MM.1S (cell line): ENCODE results near the gene OLFML2A.

ENCODE experiments used
- DNase-seq: peaks from one replicate; pipeline ENCODE4 v3.0.0-alpha.2; 2015
- H2AFZ ChIP-seq: fragments of 300-600 bp; sonication (generic); 2 replicates; pipeline ENCODE4 v1.6.0; 2016; ENCODE audit warnings: antibody characterized with exemption, low read length
- H3F3A ChIP-seq: fragments of 300-600 bp; sonication (generic); 2 replicates; pipeline ENCODE4 v1.6.1; 2016; ENCODE audit warnings: mild to moderate bottlenecking, antibody characterized with exemption, low read length, moderate library complexity, mixed read lengths; ENCODE audit not compliant: insufficient read depth
- H3K27ac ChIP-seq: fragments of 300-600 bp; sonication (generic); 2 replicates; pipeline ENCODE4 v1.5.1; 2016; ENCODE audit warnings: mild to moderate bottlenecking, low read length
- H3K27me3 ChIP-seq: fragments of 300-600 bp; sonication (generic); replicated peaks from 2 replicates; pipeline ENCODE4 v1.6.0; 2016; ENCODE audit warnings: low read length; ENCODE audit not compliant: insufficient read depth
- H3K36me3 ChIP-seq: fragments of 300-600 bp; sonication (generic); replicated peaks from 2 replicates; pipeline ENCODE4 v1.6.1; 2016; ENCODE audit warnings: mild to moderate bottlenecking, low read length, mixed read lengths; ENCODE audit not compliant: insufficient read depth
- H3K4me1 ChIP-seq: fragments of 300-600 bp; sonication (generic); 2 replicates; pipeline ENCODE4 v1.6.1; 2016; ENCODE audit warnings: low read length, mixed read lengths
- H3K4me2 ChIP-seq: fragments of 300-600 bp; sonication (generic); 2 replicates; pipeline ENCODE4 v1.6.0; 2016; ENCODE audit warnings: low read depth, low read length
- H3K4me3 ChIP-seq: fragments of 300-600 bp; sonication (generic); 2 replicates; pipeline ENCODE4 v1.5.1; 2016; ENCODE audit warnings: low read length, mixed read lengths
- H3K79me2 ChIP-seq: fragments of 300-600 bp; sonication (generic); 2 replicates; pipeline ENCODE4 v1.6.1; 2016; ENCODE audit warnings: mixed run types, low read length, mixed read lengths
- H3K9ac ChIP-seq: fragments of 300-600 bp; sonication (generic); 2 replicates; pipeline ENCODE4 v1.6.1; 2016; ENCODE audit warnings: low read length, mixed read lengths
- H3K9me2 ChIP-seq: fragments of 300-600 bp; sonication (generic); replicated peaks from 2 replicates; pipeline ENCODE4 v1.6.1; 2016; ENCODE audit warnings: mild to moderate bottlenecking, low read length, mixed read lengths; ENCODE audit not compliant: insufficient read depth
- H3K9me3 ChIP-seq: fragments of 300-600 bp; sonication (generic); replicated peaks from 2 replicates; pipeline ENCODE4 v1.6.1; 2016; ENCODE audit warnings: mild to moderate bottlenecking, low read length, mixed read lengths; ENCODE audit not compliant: insufficient read depth
- H4K20me1 ChIP-seq: fragments of 300-600 bp; sonication (generic); 2 replicates; pipeline ENCODE4 v1.6.1; 2016; ENCODE audit warnings: mild to moderate bottlenecking, low read length, moderate library complexity, mixed read lengths; ENCODE audit not compliant: insufficient read depth
- EZH2 ChIP-seq: fragments of 300-600 bp; sonication (generic); optimal IDR thresholded peaks from 2 replicates; pipeline ENCODE3; 2017; ENCODE audit warnings: low read depth, mild to moderate bottlenecking, antibody characterized with exemption, low read length, mixed read lengths
- EZH2phosphoT487 ChIP-seq: fragments of 300-600 bp; sonication (generic); IDR thresholded peaks from 2 replicates; pipeline ENCODE4 v1.6.1; 2018; ENCODE audit warnings: antibody characterized with exemption, low read length
- TF ChIP-seq, protein P1 (sequence below): fragments of 300-600 bp; sonication (generic); IDR thresholded peaks from 2 replicates; pipeline ENCODE4 v1.5.1; 2016; ENCODE audit warnings: antibody characterized with exemption, low read length, mixed read lengths

OLFML2A gene

DNA sequence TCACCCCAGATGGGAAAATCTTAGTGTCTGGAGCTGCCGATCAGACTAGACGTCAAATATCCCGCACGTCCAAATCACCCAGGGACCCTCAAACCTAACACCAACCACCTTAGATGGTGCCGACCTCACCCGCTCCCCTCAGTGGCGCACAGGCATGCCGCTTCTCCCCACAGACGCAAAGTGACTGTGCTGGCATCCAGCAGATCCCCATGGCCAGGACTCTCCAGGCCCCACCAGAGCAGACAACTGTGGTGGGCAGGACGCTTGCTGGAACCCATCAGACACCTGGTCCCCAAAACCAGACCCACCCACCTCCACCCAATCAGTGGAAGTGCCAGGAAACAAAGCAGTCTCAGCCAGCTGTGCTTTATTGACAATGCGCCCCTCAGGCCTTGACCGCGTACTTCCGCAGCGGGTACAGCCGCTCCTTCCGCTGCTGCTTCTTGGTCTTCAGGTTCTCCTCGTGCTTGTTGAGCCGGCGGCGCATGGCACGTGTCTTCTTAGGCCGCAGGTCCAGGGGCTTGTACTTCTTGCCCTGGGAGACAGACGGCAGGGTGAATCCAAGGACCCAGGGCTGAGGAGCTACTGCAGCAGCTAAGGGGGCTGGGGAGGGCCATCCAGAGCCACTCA lies 80.7 kb downstream of the OLFML2A start:
- no peak overlapping the region for H3K4me3 ChIP-seq
- H3K4me2 ChIP-seq = no peak overlapping the region
- no peak overlapping the region for H2AFZ ChIP-seq
- H3K27me3 ChIP-seq = no peaks in the 10 kb centered on the region
- DNase-seq = no peak
- peaks cover 76% of the 10 kb centered on the region for H3F3A ChIP-seq
- TF ChIP-seq EZH2 = no peak
- TF ChIP-seq EZH2phosphoT487 = no peak
- TF ChIP-seq, protein P1, sequence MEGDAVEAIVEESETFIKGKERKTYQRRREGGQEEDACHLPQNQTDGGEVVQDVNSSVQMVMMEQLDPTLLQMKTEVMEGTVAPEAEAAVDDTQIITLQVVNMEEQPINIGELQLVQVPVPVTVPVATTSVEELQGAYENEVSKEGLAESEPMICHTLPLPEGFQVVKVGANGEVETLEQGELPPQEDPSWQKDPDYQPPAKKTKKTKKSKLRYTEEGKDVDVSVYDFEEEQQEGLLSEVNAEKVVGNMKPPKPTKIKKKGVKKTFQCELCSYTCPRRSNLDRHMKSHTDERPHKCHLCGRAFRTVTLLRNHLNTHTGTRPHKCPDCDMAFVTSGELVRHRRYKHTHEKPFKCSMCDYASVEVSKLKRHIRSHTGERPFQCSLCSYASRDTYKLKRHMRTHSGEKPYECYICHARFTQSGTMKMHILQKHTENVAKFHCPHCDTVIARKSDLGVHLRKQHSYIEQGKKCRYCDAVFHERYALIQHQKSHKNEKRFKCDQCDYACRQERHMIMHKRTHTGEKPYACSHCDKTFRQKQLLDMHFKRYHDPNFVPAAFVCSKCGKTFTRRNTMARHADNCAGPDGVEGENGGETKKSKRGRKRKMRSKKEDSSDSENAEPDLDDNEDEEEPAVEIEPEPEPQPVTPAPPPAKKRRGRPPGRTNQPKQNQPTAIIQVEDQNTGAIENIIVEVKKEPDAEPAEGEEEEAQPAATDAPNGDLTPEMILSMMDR = no peak
- H3K79me2 ChIP-seq = peaks cover 37% of the 10 kb centered on the region
- no peak overlapping the region for H3K9ac ChIP-seq
- no peaks in the 10 kb centered on the region for H3K9me2 ChIP-seq
- H3K4me1 ChIP-seq = peaks cover 16% of the 10 kb centered on the region; the same call in 1 of the 2 replicates
- H3K27ac ChIP-seq = no peak overlapping the region
- no peaks in the 10 kb centered on the region for H3K9me3 ChIP-seq
- H4K20me1 ChIP-seq = peaks cover 43% of the 10 kb centered on the region
- H3K36me3 ChIP-seq = peaks cover 20% of the 10 kb centered on the region

DNA sequence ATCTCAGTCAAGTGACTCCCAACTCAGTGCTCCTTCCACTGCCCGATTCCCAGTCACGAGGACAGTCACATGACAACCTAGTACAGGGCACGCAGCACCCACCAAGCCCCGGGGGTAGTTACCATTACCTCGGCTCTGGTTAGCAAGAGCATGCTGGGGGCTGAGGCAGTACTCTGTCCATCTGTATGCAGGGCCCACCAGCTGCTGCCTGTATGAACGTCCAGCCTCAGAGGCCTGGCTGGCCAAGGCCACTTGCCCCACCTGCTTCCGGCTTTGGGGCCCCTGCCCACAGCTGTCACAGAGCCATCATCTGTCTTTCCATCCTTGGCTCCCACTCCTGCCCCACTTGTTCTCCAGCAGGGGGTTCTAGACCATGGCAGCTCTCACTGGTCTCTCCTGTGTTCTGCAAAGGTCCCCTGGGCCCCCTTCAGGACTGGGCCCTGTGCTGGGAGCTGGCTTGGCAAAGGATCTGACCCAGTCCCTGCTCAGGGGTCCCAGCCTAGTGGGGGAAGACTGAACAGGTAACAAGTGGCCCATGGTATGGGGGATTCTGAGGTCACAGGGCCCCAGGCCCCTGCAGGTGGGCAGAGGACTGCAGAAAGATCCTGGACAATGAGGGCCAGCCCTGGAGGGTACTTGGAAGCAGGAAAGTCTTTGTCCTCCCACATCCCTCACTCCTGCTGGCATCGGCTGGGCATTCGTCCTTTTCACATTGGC lies 81.6 kb downstream of the OLFML2A start:
- H3K36me3 ChIP-seq = peaks cover 20% of the 10 kb centered on the region
- no peaks in the 10 kb centered on the region for H3K27me3 ChIP-seq
- peaks cover 78% of the 10 kb centered on the region for H3F3A ChIP-seq
- H3K4me1 ChIP-seq = peaks cover 13% of the 10 kb centered on the region; the same call in 1 of the 2 replicates
- no peak overlapping the region for H3K4me3 ChIP-seq
- H3K79me2 ChIP-seq = peaks cover 37% of the 10 kb centered on the region
- peaks cover 43% of the 10 kb centered on the region for H4K20me1 ChIP-seq
- no peak for DNase-seq
- no peak overlapping the region for H3K9ac ChIP-seq
- H3K4me2 ChIP-seq = no peak overlapping the region
- no peak overlapping the region for H3K27ac ChIP-seq
- H3K9me2 ChIP-seq = no peaks in the 10 kb centered on the region
- H2AFZ ChIP-seq = no peak overlapping the region
- TF ChIP-seq, protein P1 = no peak
- TF ChIP-seq EZH2 = no peak
- TF ChIP-seq EZH2phosphoT487 = no peak
- H3K9me3 ChIP-seq = no peaks in the 10 kb centered on the region

DNA sequence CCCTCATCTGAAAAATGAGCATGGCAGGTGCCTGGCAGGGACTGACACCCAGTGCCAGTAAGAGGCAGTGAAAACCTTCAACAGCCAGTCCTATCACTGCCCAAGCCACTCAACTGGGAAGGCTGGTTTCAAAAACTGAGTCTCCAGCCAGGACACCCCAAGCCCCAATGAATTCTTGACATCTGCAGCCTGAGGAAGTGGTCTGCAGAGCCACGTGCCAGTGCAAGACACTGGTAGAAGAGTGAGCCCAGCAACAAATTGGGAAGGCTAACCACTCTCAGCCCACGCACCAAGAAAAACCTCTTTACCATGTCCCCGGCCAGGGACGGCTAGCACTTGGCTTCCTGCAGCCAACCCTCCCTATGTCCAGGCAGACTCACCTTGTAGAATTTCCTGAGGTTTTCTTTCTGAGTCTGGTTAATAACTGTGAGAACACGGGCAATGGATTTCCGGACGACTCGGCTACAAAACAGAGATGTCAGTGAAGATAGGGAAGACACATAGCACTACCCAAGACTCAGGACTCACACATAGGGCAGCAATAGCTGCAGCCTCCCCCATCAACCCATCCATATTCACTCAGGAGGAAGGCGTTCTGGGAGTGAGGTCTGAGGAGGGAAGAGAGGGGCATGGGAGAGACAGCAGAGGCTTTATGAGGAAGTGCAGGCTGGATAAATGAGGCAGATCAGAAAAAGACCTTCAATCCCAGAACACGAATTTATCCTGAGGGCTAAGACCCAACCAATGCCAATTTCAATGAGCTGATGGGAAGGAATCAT lies 83.1 kb downstream of the OLFML2A start:
- Histone ChIP-seq H3K4me2 (peak overlapping the region; percentile 92), H3K9me3 (no peaks in the 10 kb centered on the region), H3K79me2 (peaks cover 37% of the 10 kb centered on the region), H3K9me2 (no peaks in the 10 kb centered on the region), H3K4me3 (peak overlapping the region; percentile 87), H3K4me1 (peaks cover 10% of the 10 kb centered on the region; the same call in 1 of the 2 replicates), H4K20me1 (peaks cover 43% of the 10 kb centered on the region), H3K27me3 (no peaks in the 10 kb centered on the region), H3K36me3 (peaks cover 20% of the 10 kb centered on the region), H3K9ac (peak overlapping the region; percentile 95), H3K27ac (no peak overlapping the region), H2AFZ (no peak overlapping the region), H3F3A (peaks cover 68% of the 10 kb centered on the region)
- DNase-seq = no peak
- TF ChIP-seq EZH2phosphoT487 = no peak
- TF ChIP-seq EZH2 = no peak
- TF ChIP-seq, protein P1 = no peak
